Ascending aorta (tissue), 2 donors: ENCODE results near the gene CDH13. TPM values are rescaled to one million over a fixed set of nuclear protein-coding genes. Genes with fewer than 3 reads are reported as not detected.
A peak's percentile ranks its signal among the peaks of the same experiment; 100 is the strongest.

Source experiments
- DNase-seq, 2 donors: peaks; one replicate each; pipeline ENCODE4 v3.0.0-alpha.2; 2019; ENCODE audit warnings: low spot score in 2 of 2
- H3K27ac ChIP-seq, 2 donors: fragments of 200-600 bp; sonication (generic); one replicate each; pipeline ENCODE4 v1.5.1; 2016 to 2017; ENCODE audit warnings: mild to moderate bottlenecking in 1 of 2
- H3K27me3 ChIP-seq: fragments of 200-600 bp; sonication (generic); one replicate; pipeline ENCODE4 v1.5.1; 2017
- H3K36me3 ChIP-seq, 2 donors: fragments of 200-600 bp; sonication (generic); one replicate each; pipeline ENCODE4 v1.5.1; 2016
- H3K4me1 ChIP-seq, 2 donors: fragments of 200-600 bp; sonication (generic); one replicate each; pipeline ENCODE4 v1.5.1; 2016 to 2017; ENCODE audit warnings: mild to moderate bottlenecking in 1 of 2
- H3K4me3 ChIP-seq, 2 donors: fragments of 200-600 bp; sonication (generic); one replicate each; pipeline ENCODE4 v1.5.1; 2016 to 2017; ENCODE audit warnings: mild to moderate bottlenecking in 1 of 2
- H3K9me3 ChIP-seq, 2 donors: fragments of 200-600 bp; sonication (generic); one replicate each; pipeline ENCODE4 v1.5.1; 2016
- intact Hi-C: fragments of 100-400 bp; cut with DNase I; formaldehyde crosslinking; loops from one replicate; pipeline ENCODE4 v1.15.1; 2023
- total RNA-seq: library from RNA; depleted of rRNA; stranded (reverse); fragments of >200 nt; gene quantifications from one replicate; pipeline ENCODE4 v1.1.0, GENCODE V29; 2016
- TF ChIP-seq, protein P1 (sequence below), 3 experiments: fragments of 200-600 bp in 2 of 3; fragments of 450-650 bp in 1 of 3; sonication (generic) in 2 of 3; IDR thresholded peaks; one replicate each; pipeline ENCODE4 v1.5.1; 2016 to 2019; ENCODE audit warnings: antibody characterized with exemption in 3 of 3, mild to moderate bottlenecking in 1 of 3, moderate library complexity in 1 of 3

The CDH13 gene
- total RNA-seq, 1 donor from 2014 or later, result 160 TPM

DNA sequence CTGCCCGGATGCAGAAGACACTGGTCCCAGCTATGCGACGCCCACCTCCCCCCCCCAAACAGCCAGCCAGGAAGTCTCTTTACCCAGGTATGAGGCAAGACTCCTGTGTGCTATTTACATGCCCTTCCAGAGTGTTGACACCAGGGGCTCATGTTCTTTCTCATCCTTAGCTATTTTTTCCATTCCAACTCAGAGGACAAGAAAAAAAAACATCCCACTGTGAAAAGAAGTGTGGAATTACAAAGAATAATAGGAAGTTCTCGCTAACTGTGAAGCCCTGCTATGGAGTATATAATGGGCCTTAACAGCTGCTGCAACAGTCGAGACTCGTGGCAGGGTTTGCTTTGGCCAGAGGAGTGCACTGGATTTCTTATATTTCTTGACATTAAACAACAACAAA lies 584.9 kb downstream of the CDH13 start:
- no peaks in the 10 kb centered on the region for H3K36me3 ChIP-seq
- H3K9me3 ChIP-seq, result no peaks in the 10 kb centered on the region
- H3K27me3 ChIP-seq, result no peaks in the 10 kb centered on the region
- intact Hi-C loops, result no loop called here
- H3K4me1 ChIP-seq, result no peaks in the 10 kb centered on the region
- TF ChIP-seq, protein P1, sequence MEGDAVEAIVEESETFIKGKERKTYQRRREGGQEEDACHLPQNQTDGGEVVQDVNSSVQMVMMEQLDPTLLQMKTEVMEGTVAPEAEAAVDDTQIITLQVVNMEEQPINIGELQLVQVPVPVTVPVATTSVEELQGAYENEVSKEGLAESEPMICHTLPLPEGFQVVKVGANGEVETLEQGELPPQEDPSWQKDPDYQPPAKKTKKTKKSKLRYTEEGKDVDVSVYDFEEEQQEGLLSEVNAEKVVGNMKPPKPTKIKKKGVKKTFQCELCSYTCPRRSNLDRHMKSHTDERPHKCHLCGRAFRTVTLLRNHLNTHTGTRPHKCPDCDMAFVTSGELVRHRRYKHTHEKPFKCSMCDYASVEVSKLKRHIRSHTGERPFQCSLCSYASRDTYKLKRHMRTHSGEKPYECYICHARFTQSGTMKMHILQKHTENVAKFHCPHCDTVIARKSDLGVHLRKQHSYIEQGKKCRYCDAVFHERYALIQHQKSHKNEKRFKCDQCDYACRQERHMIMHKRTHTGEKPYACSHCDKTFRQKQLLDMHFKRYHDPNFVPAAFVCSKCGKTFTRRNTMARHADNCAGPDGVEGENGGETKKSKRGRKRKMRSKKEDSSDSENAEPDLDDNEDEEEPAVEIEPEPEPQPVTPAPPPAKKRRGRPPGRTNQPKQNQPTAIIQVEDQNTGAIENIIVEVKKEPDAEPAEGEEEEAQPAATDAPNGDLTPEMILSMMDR (IDR thresholded peaks at IDR 0.05), result no peak
- H3K27ac ChIP-seq, result no peak overlapping the region
- DNase-seq, result no peak
- no peak overlapping the region for H3K4me3 ChIP-seq

DNA sequence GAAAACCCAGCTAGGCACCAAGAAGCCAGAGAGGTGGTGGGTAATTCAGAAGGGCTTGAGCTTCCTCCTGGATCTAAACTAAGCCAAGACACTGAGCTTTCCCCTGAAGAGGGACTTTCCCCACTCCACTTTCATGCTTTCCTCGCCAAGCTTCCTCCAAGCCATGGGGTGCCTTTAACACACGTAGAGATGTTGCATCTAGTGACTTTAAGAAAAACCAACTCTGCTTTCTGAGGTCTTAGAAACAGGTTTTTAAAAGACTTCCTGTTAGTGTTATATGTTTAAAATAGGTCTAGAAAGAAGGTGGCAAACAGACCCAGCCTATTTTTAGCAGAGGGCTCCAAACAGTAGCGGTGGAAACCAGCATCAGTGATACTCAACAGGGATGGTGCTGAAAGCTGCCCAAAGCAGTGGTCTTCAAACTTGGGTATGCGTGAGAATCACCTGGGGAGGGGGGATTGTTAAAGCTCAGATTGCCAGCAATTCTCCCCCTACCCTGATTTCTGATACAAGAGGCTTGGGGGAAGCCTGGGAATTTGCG lies 585.6 kb downstream of the CDH13 start:
- no peak for DNase-seq
- TF ChIP-seq, protein P1 (IDR thresholded peaks at IDR 0.05), result no peak
- no peak overlapping the region for H3K27ac ChIP-seq
- no peaks in the 10 kb centered on the region for H3K9me3 ChIP-seq
- no peaks in the 10 kb centered on the region for H3K27me3 ChIP-seq
- intact Hi-C loops, result no loop called here
- no peaks in the 10 kb centered on the region for H3K36me3 ChIP-seq
- H3K4me3 ChIP-seq, result no peak overlapping the region
- H3K4me1 ChIP-seq, result no peaks in the 10 kb centered on the region

DNA sequence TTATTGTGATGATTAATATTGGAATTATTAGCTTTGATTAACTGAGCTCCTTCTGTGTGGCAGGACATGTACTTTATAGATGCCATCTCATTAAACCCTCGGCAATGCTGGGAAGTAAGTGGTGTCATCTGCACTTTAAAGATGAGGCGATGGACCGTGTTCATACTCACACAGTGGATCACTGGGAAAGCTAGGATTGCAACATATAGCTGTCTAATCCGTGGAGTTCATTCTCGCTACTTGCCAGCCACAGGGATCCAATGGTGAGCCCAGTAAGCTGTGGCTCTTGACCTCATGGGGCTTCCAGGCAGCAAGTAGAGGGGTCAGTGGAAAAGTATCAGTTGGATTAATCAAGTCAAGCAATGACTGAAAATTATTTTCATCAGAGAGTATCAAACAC lies 587.9 kb downstream of the CDH13 start:
- no peak overlapping the region for H3K27ac ChIP-seq
- H3K4me1 ChIP-seq, result no peaks in the 10 kb centered on the region
- H3K4me3 ChIP-seq, result no peak overlapping the region
- intact Hi-C loops, result no loop called here
- TF ChIP-seq, protein P1 (IDR thresholded peaks at IDR 0.05), result no peak
- no peaks in the 10 kb centered on the region for H3K9me3 ChIP-seq
- no peaks in the 10 kb centered on the region for H3K36me3 ChIP-seq
- H3K27me3 ChIP-seq, result no peaks in the 10 kb centered on the region
- no peak for DNase-seq

DNA sequence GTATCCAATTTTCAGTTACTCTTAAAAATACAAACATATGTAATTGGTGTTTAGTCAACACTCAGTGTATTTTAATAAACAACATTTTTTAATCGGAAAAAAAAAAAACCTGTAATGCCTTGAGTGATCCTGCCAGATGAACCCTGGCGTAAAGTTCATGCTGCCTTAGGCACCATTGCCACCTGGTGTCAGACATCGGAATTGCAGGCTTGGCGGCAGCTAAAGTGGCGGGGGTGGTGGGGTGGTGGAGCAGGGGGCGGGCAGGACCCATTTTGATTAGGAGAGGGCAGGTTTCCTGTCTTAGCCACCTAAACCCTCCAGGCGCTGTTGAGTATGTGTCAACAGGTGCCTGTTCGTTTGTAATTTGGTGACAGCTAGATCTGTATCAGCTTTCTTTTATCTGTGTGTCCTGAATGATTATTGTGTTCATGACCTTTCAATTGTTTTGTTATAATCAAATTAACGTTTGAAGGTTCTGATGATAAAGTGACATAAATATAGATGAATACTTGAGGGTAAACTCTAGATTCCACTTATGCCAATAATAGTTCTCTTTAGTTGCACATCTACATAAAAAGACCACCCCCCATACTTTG lies 588.7 kb downstream of the CDH13 start:
- no peak overlapping the region for H3K4me3 ChIP-seq
- intact Hi-C loops, result no loop called here
- TF ChIP-seq, protein P1 (IDR thresholded peaks at IDR 0.05), result peak; percentile 21 to 66 (median 61)
- H3K4me1 ChIP-seq, result no peaks in the 10 kb centered on the region
- no peak overlapping the region for H3K27ac ChIP-seq
- H3K27me3 ChIP-seq, result no peaks in the 10 kb centered on the region
- H3K36me3 ChIP-seq, result no peaks in the 10 kb centered on the region
- H3K9me3 ChIP-seq, result no peaks in the 10 kb centered on the region
- no peak for DNase-seq

DNA sequence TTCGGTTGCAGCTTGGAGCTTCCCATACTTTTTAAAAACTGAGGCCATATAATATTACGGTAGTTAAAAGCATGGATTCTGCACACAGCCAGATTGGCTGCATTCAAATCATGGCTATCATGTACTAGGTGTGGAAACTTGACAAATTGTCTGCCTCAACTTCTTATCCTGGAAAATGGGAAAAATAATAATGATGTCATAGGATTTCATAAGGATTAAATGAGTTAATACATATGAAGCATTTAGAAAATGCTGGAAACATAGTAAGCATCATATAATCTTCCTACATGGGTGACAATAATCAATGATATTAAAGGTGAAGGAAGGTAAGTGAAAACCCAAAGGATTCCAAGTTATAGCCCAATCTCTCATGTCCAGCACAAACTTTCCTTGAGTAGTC lies 592.5 kb downstream of the CDH13 start:
- TF ChIP-seq, protein P1 (IDR thresholded peaks at IDR 0.05), result no peak
- Histone ChIP-seq H3K36me3 (no peaks in the 10 kb centered on the region), H3K4me3 (no peak overlapping the region), H3K27ac (no peak overlapping the region), H3K4me1 (no peaks in the 10 kb centered on the region), H3K27me3 (no peaks in the 10 kb centered on the region), H3K9me3 (no peaks in the 10 kb centered on the region)
- no peak for DNase-seq
- intact Hi-C loops, result no loop called here
